Activated naive CD4-positive, alpha-beta T cell treated with anti-CD3 and anti-CD28 coated beads, Interleukin-2, amount 50 U/mL, for 24 hours (primary cell): ENCODE data around the gene PATJ.
"Not testable (repeated sequence)": the region's sequence is repeated elsewhere in the genome, so short reads cannot be mapped to it uniquely, and the experiment has no call there.

Experiments
- H3K27ac Mint-ChIP-seq: one replicate; pipeline ENCODE4 v1.8.0; 2021; ENCODE audit warnings: mild to moderate bottlenecking, mixed read lengths
- H3K27me3 Mint-ChIP-seq: one replicate; pipeline ENCODE4 v1.8.0; 2021; ENCODE audit warnings: mixed read lengths
- H3K36me3 Mint-ChIP-seq: one replicate; pipeline ENCODE4 v1.8.0; 2021; ENCODE audit warnings: mixed read lengths
- H3K4me1 Mint-ChIP-seq: one replicate; pipeline ENCODE4 v1.8.0; 2021; ENCODE audit warnings: mixed read lengths
- H3K4me3 Mint-ChIP-seq: one replicate; pipeline ENCODE4 v1.8.0; 2021; ENCODE audit warnings: mild to moderate bottlenecking, mixed read lengths
- H3K9me3 Mint-ChIP-seq: one replicate; pipeline ENCODE4 v1.8.0; 2021; ENCODE audit warnings: mixed read lengths

PATJ gene

GRCh38 chr1:62109124-62109523 is 366.8 kb downstream of the PATJ start:
- H3K27me3 Mint-ChIP-seq = no peaks in the 10 kb centered on the region
- H3K27ac Mint-ChIP-seq = no peak overlapping the region
- no peaks in the 10 kb centered on the region for H3K9me3 Mint-ChIP-seq
- H3K36me3 Mint-ChIP-seq = peaks cover 6% of the 10 kb centered on the region
- no peaks in the 10 kb centered on the region for H3K4me1 Mint-ChIP-seq
- H3K4me3 Mint-ChIP-seq = no peak overlapping the region

DNA sequence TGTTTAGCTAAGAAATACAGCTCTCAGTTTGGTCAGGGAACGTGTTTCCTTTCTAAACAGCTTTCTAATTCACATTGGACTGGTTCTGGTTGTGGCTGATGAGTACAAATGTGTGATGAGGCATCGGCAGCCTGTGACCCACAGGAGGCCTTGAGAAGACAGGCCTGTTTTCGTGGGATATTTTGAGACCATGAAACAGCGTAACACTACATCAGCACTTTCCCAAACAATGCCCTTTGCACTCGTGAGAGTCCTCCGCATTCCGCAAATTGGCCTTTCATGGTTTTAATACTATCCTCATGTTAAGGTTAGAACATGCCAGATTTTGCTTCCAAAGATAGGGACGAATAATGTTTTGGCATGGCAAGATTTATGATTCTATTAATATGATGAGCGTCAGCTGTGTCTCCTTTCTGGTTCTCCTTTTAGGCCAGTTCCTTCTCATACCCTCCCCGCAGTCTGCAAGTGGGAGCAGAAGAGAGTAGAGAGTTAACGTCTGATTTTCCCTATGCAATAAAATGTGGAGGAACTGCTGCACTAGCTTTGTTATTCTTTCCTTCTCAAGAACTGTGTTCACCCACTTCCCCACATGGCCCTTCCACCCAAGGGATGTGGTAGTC is 368.0 kb downstream of the PATJ start:
- Mint-ChIP-seq H3K4me1 (no peaks in the 10 kb centered on the region), H3K9me3 (no peaks in the 10 kb centered on the region), H3K36me3 (peaks cover 6% of the 10 kb centered on the region), H3K27ac (no peak overlapping the region), H3K4me3 (no peak overlapping the region), H3K27me3 (no peaks in the 10 kb centered on the region)

DNA sequence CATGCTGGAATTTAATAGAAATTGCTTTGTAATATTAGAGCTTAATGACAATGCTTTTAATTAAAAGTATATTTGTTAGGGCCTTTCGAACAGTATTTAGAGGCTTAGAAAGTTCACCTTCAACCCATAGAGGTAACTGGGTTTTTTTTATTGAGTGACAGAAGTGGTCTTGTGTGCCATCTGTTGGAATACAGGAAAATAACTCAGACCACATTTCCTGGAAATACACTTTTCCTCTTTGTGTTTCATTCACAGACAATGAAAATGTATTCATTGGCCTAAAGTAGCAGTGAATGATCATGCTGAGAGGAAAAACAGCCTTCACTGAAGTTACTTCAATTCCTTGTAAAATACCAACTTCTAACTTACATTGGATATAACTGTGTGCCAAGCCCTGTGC is 368.8 kb downstream of the PATJ start:
- Mint-ChIP-seq H3K9me3 (no peaks in the 10 kb centered on the region), H3K27ac (no peak overlapping the region), H3K4me3 (no peak overlapping the region), H3K4me1 (no peaks in the 10 kb centered on the region), H3K27me3 (no peaks in the 10 kb centered on the region), H3K36me3 (peaks cover 6% of the 10 kb centered on the region)

GRCh38 chr1:62113507-62113906 is 371.2 kb downstream of the PATJ start:
- H3K27ac Mint-ChIP-seq = no peak overlapping the region
- H3K4me1 Mint-ChIP-seq = no peaks in the 10 kb centered on the region
- H3K4me3 Mint-ChIP-seq = no peak overlapping the region
- H3K27me3 Mint-ChIP-seq = no peaks in the 10 kb centered on the region
- peaks cover 12% of the 10 kb centered on the region for H3K36me3 Mint-ChIP-seq
- H3K9me3 Mint-ChIP-seq = no peaks in the 10 kb centered on the region

DNA sequence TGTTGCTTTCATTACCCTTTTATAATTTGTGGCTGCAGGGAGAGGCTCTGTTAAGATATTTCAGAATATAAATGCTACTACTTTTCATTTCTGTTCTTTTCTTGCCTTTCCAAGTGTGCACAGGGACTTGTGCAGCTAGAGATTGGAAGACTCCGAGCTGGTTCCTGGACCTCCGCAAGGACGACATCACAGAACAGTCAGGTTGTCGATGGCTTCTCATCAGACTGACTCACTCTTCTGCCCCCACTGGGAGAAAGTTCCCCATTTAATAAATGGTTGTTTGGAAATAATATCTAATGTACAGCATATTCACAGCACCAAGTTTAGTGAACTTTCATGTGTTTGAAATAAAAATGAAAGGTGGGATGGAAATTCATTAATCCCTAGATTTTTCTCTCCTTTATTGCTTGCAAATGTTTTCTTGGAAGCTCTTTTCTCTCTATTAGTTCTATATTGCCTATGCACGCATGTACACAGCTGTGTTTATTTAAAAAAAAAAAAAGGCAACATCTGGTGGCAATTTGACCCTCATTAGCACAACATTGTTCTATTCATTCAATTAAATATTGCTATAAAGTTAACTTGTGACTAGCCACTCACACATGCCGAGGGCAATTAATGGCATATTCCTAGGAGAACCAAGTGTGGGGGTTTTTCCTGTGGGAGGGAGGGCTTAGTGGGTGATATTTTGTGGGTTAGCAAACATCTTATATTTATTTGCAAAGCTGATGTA is 374.9 kb downstream of the PATJ start:
- no peak overlapping the region for H3K27ac Mint-ChIP-seq
- no peak overlapping the region for H3K4me3 Mint-ChIP-seq
- no peaks in the 10 kb centered on the region for H3K4me1 Mint-ChIP-seq
- no peaks in the 10 kb centered on the region for H3K9me3 Mint-ChIP-seq
- H3K36me3 Mint-ChIP-seq = peaks cover 12% of the 10 kb centered on the region
- H3K27me3 Mint-ChIP-seq = no peaks in the 10 kb centered on the region

DNA sequence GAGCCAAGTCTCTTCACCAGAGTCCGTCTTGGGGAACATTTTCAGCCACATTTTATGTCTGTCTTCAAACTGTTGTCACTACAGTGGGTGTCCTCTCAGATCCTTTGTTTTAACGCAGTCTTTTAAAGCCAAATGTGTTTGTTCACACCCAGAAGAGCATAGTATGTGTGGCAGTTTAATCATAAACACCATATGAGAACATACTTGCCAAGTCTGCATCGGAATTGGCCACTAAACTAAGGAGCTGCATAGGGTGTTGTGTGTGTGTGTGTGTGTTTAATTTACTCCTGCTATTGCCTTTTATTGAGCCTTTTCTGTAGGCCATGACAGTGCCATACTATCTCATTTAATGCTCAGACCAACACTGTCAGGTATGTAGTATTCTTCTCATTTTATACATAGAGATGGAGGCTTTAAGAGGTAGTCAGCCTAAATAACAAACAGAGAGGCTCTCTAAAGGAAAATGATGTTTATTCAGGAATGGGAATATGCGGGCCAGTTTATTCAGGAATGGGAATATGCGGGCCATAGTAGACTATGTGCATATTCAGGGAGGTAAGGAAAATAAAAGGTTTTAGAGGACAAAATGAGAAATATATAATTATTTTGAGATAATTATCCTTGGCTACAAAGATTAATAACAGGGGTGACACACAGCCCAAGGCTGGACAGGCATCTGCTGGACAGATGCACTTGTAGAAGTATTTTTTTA is 384.5 kb downstream of the PATJ start:
- no peaks in the 10 kb centered on the region for H3K9me3 Mint-ChIP-seq
- no peak overlapping the region for H3K27ac Mint-ChIP-seq
- H3K4me3 Mint-ChIP-seq = no peak overlapping the region
- H3K36me3 Mint-ChIP-seq = peaks cover 4% of the 10 kb centered on the region
- no peaks in the 10 kb centered on the region for H3K4me1 Mint-ChIP-seq
- H3K27me3 Mint-ChIP-seq = no peaks in the 10 kb centered on the region

DNA sequence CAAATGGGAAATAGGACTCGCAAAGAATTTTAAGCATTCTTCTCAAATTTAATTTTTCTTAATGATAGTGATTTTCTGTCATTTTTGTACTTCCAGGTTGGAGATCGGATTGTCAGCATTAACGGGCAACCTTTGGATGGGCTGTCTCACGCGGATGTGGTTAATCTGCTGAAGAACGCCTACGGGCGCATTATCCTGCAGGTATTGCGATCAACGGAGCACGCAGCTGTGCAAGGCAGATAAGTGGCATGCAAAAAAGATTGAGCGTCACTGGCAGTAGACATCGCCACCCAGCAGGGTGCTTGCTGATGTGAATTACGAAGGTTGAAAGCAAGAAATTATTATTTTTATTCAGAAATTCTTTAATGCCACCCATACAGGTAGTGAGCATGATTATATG is 386.5 kb downstream of the PATJ start:
- H3K36me3 Mint-ChIP-seq = peaks cover 4% of the 10 kb centered on the region
- no peaks in the 10 kb centered on the region for H3K27me3 Mint-ChIP-seq
- H3K4me1 Mint-ChIP-seq = no peaks in the 10 kb centered on the region
- no peak overlapping the region for H3K4me3 Mint-ChIP-seq
- H3K9me3 Mint-ChIP-seq = no peaks in the 10 kb centered on the region
- no peak overlapping the region for H3K27ac Mint-ChIP-seq

DNA sequence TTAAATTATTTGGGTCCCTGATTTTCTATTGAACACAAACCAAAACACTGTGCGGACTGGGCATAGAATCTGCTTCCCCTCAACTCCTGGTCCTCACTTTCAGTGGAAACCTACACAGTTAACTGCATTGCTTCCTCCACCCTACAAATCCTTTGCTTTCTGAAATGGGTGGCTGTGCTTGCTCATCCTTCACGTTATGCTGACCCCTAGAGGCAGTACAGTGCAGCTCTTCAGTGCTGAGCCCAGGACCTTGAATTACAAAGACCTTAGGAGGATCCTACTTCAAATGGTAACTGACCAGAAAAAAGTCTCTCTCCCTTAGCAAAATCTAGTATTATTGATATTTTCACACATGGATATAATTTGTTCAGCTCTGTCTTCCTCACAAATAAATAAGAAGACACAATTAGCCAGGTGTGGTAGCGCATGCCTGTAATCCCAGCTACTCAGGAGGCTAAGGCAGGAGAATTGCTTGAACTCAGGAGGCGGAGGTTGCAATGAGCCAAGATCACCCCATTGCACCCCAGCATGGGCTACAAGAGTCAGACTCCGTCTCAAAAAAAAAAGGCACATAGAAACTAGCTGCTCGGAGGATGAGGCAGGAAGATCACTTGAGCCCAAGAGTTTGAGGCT is 388.9 kb downstream of the PATJ start:
- Mint-ChIP-seq H3K4me1 (no peaks in the 10 kb centered on the region), H3K4me3 (no peak overlapping the region), H3K27me3 (no peaks in the 10 kb centered on the region), H3K27ac (no peak overlapping the region), H3K9me3 (no peaks in the 10 kb centered on the region), H3K36me3 (peaks cover 4% of the 10 kb centered on the region)

- Mint-ChIP-seq H3K9me3 (no peaks in the 10 kb centered on the region), H3K4me1 (no peaks in the 10 kb centered on the region), H3K4me3 (no peak overlapping the region), H3K27me3 (no peaks in the 10 kb centered on the region), H3K27ac (no peak overlapping the region), H3K36me3 (peaks cover 2% of the 10 kb centered on the region)
These were observed 395.7 kb downstream of the PATJ start for GRCh38 chr1:62138029-62138428.

- no peaks in the 10 kb centered on the region for H3K27me3 Mint-ChIP-seq
- no peak overlapping the region for H3K4me3 Mint-ChIP-seq
- no peak overlapping the region for H3K27ac Mint-ChIP-seq
- H3K36me3 Mint-ChIP-seq = peaks cover 2% of the 10 kb centered on the region
- H3K9me3 Mint-ChIP-seq = no peaks in the 10 kb centered on the region
- H3K4me1 Mint-ChIP-seq = no peaks in the 10 kb centered on the region
These were observed 397.1 kb downstream of the PATJ start for GRCh38 chr1:62139410-62139809.

DNA sequence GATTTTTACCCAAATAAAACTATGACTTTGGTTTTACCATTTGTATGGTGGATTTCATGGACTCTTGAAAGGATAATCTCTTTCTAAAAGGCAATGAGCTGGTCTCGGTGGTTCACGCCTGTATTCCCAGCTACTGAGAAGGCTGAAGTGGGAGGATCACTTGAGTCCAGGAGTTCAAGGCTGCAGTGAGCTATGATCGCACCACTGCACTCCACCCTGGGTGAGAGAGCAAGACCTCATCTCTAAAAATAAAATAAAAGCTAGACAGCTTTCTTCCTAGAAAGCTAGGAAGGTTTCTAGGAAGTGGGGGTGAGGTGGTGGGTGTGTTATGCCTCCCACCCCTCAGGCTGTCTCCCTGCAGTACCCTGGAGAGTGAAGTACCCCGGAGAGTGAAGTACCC is 398.4 kb downstream of the PATJ start:
- Mint-ChIP-seq H3K27ac (no peak overlapping the region), H3K27me3 (no peaks in the 10 kb centered on the region), H3K9me3 (no peaks in the 10 kb centered on the region), H3K4me3 (no peak overlapping the region), H3K36me3 (peaks cover 2% of the 10 kb centered on the region), H3K4me1 (no peaks in the 10 kb centered on the region)

DNA sequence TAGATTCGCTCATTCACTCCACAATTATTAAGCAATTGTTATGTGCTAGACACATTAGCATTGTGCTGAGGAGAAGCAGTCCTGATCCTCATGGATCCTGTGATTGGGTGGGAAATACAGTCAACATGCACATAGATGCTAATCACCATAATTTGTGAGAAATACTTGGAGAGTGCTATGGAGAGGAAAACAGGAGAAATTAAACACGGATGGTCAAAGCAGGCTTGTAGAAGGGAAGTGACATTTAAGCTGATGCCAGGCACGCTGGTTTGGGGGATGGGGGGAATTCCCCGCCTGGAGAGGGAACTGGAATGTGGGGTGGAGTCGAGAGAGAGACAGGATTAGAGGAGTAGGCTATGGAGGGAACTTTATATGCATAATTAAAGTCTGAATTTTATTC is 400.2 kb downstream of the PATJ start:
- Mint-ChIP-seq H3K27ac (no peak overlapping the region), H3K27me3 (no peaks in the 10 kb centered on the region), H3K9me3 (no peaks in the 10 kb centered on the region), H3K36me3 (peaks cover 4% of the 10 kb centered on the region), H3K4me1 (no peaks in the 10 kb centered on the region), H3K4me3 (no peak overlapping the region)

- Mint-ChIP-seq H3K27me3 (no peaks in the 10 kb centered on the region), H3K9me3 (no peaks in the 10 kb centered on the region), H3K27ac (no peak overlapping the region), H3K4me3 (no peak overlapping the region), H3K36me3 (peaks cover 4% of the 10 kb centered on the region), H3K4me1 (no peaks in the 10 kb centered on the region)
These were observed 402.1 kb downstream of the PATJ start for GRCh38 chr1:62144238-62144831.

DNA sequence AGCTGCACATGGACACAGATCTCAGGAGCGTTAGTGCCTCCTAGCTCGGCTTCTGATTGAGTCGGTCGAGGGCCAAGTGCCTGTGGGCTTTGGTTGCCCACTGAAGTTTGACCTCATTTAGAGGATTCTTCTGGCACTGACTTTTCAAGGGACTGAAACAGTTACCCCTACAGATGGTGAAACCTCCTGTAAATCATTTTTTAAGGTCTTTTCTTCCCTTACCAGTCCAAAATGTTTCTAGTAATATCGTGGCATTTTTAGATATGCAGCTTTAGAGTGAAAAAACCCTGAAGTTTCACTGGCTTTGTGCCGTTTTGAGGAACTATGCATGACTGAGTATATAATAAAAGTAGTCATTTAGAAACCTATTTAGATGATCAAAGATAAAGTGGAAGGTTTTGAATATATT is 417.7 kb downstream of the PATJ start:
- no peaks in the 10 kb centered on the region for H3K36me3 Mint-ChIP-seq
- no peak overlapping the region for H3K27ac Mint-ChIP-seq
- no peaks in the 10 kb centered on the region for H3K9me3 Mint-ChIP-seq
- no peaks in the 10 kb centered on the region for H3K27me3 Mint-ChIP-seq
- no peak overlapping the region for H3K4me3 Mint-ChIP-seq
- no peaks in the 10 kb centered on the region for H3K4me1 Mint-ChIP-seq

DNA sequence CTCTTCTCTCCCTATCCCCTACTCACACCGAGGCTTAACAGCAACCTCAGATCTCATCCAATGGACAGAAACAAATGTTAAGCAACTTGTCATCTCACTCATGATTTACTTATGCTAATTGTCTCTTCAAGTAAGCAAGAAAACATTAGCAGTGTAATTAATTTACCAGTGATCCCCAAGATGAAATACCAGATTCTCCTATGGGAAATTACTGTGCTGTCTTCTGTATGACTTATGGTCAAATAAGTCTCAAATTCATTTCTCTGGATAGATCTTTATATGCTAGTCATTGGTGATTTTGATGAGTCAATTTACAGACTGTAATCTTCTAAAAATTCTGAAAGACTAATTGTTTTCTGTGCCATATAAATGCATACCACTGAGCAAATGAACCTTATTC is 419.4 kb downstream of the PATJ start:
- no peaks in the 10 kb centered on the region for H3K9me3 Mint-ChIP-seq
- H3K27me3 Mint-ChIP-seq = no peaks in the 10 kb centered on the region
- H3K4me1 Mint-ChIP-seq = no peaks in the 10 kb centered on the region
- H3K4me3 Mint-ChIP-seq = no peak overlapping the region
- H3K27ac Mint-ChIP-seq = no peak overlapping the region
- no peaks in the 10 kb centered on the region for H3K36me3 Mint-ChIP-seq

DNA sequence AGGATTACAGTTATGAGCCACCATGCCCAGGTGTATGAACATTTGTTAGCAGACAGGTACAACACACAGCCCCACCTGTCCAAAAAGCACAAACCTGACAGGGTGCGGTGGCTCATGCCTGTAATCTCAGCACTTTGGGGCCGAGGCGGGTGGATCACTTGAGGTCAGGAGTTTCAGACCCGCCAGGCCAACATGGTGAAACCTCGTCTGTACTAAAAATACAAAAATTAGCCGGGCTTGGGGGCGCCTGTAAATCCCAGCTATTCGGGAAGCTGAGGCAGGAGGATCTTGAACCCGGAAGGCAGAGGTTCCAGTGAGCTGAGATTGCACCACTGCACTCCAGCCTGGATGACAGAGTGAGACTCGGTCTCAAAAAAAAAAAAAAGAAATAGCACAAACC is 428.1 kb downstream of the PATJ start:
- H3K36me3 Mint-ChIP-seq, H3K4me1 Mint-ChIP-seq, H3K27ac Mint-ChIP-seq, H3K4me3 Mint-ChIP-seq, H3K9me3 Mint-ChIP-seq, H3K27me3 Mint-ChIP-seq: not testable (repeated sequence)
